Lung (tissue), 12 donors: ENCODE measurements around the gene TLE4. TPM values are rescaled to one million over a fixed set of nuclear protein-coding genes. Genes with fewer than 3 reads are reported as not detected.

Experiments
- ATAC-seq: fragments of 200-7000 bp; cut with Tn5 transposase; one replicate; pipeline ENCODE4 v1.9.1; 2020; ENCODE audit warnings: moderate number of reproducible peaks; ENCODE audit not compliant: insufficient read depth, low FRiP score
- DNase-seq, 3 donors: peaks; one replicate each; pipeline ENCODE4 v3.0.0-alpha.2; 2013 to 2017
- H3K27ac ChIP-seq, 2 donors: one replicate each; pipeline ENCODE4 v1.5.1; 2013; ENCODE audit warnings: mild to moderate bottlenecking in 2 of 2, moderate library complexity in 2 of 2, control low read depth in 1 of 2, inconsistent platforms in 1 of 2, low read depth in 1 of 2, low read length in 1 of 2
- H3K27me3 ChIP-seq, 3 donors: one replicate each; pipeline ENCODE4 v1.5.1; 2013; ENCODE audit warnings: low read length in 2 of 3; ENCODE audit not compliant: control insufficient read depth in 3 of 3, insufficient read depth in 3 of 3
- H3K36me3 ChIP-seq, 4 donors: one replicate each; pipeline ENCODE4 v1.5.1; 2013; ENCODE audit warnings: low read length in 4 of 4, mild to moderate bottlenecking in 1 of 4, moderate library complexity in 1 of 4; ENCODE audit not compliant: control insufficient read depth in 4 of 4, insufficient read depth in 4 of 4
- H3K4me1 ChIP-seq, 5 donors: one replicate each; pipeline ENCODE4 v1.5.1; 2013; ENCODE audit warnings: low read length in 5 of 5, mild to moderate bottlenecking in 2 of 5, moderate library complexity in 1 of 5; ENCODE audit not compliant: control insufficient read depth in 5 of 5, insufficient read depth in 5 of 5
- H3K4me3 ChIP-seq: one replicate; pipeline ENCODE4 v1.5.1; 2013; ENCODE audit warnings: mild to moderate bottlenecking, control low read depth, moderate library complexity
- H3K9ac ChIP-seq, 2 donors: one replicate each; pipeline ENCODE4 v1.5.1; 2013; ENCODE audit warnings: low read length in 2 of 2, control low read depth in 1 of 2; ENCODE audit not compliant: insufficient read depth in 1 of 2
- H3K9me3 ChIP-seq, 4 donors: one replicate each; pipeline ENCODE4 v1.5.1; 2013; ENCODE audit warnings: low read length in 3 of 4, mild to moderate bottlenecking in 1 of 4, moderate library complexity in 1 of 4; ENCODE audit not compliant: control insufficient read depth in 4 of 4, insufficient read depth in 3 of 4
- WGBS, 2 donors: extraction: QIAGEN DNeasy Blood & Tissue Kit; methylation state at CpG; one replicate each; pipeline ENCODE4 v1.1.7; 2013; 5-methylcytosine and 5-hydroxymethylcytosine counted together
- polyA plus RNA-seq, 2 donors: library from polyadenylated mRNA; stranded (reverse); fragments of 200-250 nt; gene quantifications; one replicate each; pipeline ENCODE4 v1.2.1, GENCODE V29; 2013
- total RNA-seq, 2 donors: library from RNA; depleted of rRNA in 1 of 2; stranded (reverse); fragments of >200 nt in 1 of 2; gene quantifications; one replicate each; pipeline ENCODE4 v1.2.1, GENCODE V29; 2014 to 2021
- TF ChIP-seq, protein P1 (sequence below): IDR thresholded peaks from 2 replicates; pipeline ENCODE4 v1.5.1; 2012; ENCODE audit warnings: mild to moderate bottlenecking; ENCODE audit errors: control extremely low read depth, extremely low read depth
- donor health status: control.
- donor health status: control.
- donor health status: Bipolar disorder and iron deficiency.
- donor health status: healthy.
- donor health status: DM: yes; HTN: yes; CAD: no.

Gene TLE4
- total and polyA plus RNA-seq, 4 donors = 6.1 to 44.1 (median 26.3) TPM

DNA sequence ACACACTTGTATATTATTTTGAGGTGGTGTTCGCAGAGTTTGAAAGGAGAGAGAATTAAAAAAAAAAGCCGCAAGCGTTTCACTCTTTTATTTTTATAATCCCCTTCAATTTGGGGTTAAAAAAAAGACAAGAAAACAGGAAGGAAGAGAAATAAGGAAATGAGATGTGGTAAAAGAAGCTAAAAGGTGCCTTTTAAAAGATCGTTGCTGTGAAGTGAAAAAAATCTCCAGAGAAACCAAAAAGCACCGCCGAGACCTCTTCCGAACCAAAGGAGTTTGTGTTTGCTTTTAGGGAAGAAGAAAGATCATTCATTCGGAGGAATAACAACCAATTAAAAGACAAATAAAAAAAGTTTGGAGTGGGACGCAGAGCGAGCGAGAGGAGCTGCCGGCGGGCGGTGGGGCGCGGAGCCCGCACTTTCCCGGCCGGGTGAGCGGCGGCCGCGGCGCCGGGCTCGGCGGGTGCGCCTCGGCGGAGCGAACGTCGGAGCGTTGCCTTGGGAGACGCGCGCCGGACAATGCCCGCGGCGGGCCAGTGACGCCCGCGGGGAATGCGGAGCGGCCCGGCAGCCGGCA lies 355 bp downstream of the TLE4 start:
- Histone ChIP-seq H3K4me3 (peak overlapping the region; percentile 66), H3K9me3 (no peaks in the 10 kb centered on the region), H3K27me3 (peaks cover 0 to 19% (median 16%) of the 10 kb centered on the region in 3 donors), H3K27ac (peak overlapping the region; percentile 82 to 92), H3K4me1 (peaks cover 0 to 5% (median 2%) of the 10 kb centered on the region in 5 donors), H3K36me3 (no peaks in the 10 kb centered on the region), H3K9ac (peak overlapping the region; percentile 69 to 80)
- no peak for ATAC-seq
- TF ChIP-seq, protein P1, sequence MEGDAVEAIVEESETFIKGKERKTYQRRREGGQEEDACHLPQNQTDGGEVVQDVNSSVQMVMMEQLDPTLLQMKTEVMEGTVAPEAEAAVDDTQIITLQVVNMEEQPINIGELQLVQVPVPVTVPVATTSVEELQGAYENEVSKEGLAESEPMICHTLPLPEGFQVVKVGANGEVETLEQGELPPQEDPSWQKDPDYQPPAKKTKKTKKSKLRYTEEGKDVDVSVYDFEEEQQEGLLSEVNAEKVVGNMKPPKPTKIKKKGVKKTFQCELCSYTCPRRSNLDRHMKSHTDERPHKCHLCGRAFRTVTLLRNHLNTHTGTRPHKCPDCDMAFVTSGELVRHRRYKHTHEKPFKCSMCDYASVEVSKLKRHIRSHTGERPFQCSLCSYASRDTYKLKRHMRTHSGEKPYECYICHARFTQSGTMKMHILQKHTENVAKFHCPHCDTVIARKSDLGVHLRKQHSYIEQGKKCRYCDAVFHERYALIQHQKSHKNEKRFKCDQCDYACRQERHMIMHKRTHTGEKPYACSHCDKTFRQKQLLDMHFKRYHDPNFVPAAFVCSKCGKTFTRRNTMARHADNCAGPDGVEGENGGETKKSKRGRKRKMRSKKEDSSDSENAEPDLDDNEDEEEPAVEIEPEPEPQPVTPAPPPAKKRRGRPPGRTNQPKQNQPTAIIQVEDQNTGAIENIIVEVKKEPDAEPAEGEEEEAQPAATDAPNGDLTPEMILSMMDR = no peak
- WGBS, 2 donors = 0% methylated on average over 39 to 48 of the region's 48 CpGs
- DNase-seq = no peak

DNA sequence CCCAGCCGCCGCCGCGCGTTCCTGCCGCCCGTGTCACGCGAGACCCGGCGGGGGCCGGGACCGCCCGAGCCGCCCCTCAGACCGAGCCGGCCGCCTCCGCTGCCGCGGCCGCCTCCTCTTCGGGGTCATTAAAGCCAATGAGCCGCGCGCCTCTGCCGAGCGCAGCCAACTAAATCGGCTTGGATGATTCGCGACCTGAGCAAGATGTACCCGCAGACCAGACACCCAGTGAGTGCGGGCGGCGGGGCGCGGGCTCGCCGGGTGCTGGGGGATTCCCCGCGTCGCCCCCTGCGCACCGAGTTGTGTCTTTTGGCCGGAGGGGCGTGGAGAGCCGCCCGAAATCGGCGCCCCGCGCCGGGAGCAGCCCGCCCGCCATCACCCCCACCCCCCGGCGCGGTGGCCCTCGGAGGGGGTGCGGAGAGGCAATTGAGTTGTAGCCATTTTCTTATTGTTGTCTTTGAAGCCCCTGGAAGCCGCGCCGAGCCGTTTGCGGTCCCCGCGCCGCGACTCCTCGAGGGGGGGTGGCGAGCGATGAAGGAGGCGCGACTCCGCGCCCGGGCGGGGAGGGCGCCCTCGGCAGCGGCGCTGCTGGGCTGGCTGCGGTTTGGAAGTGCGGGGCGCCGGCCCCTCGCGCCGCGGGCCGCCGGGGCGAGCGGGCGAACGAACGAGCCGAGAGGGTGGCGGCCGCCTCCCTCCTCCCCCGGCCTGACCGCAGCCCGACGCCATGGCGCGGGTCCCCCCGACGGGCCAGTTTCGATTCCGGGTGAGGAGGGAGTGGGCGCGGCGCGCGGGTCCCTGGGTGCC lies 1.0 kb downstream of the TLE4 start:
- peak overlapping the region; percentile 82 to 92 for H3K27ac ChIP-seq
- H3K27me3 ChIP-seq = peaks cover 0 to 19% (median 16%) of the 10 kb centered on the region in 3 donors
- H3K36me3 ChIP-seq = no peaks in the 10 kb centered on the region
- H3K9ac ChIP-seq = peak overlapping the region in 1 of 2 donors; percentile 50
- 0 to 1% methylated on average over 74 to 115 of the region's 115 CpGs for WGBS, 2 donors
- peak overlapping the region; percentile 66 for H3K4me3 ChIP-seq
- TF ChIP-seq, protein P1 = no peak
- peaks cover 0 to 5% (median 2%) of the 10 kb centered on the region in 5 donors for H3K4me1 ChIP-seq
- H3K9me3 ChIP-seq = no peaks in the 10 kb centered on the region
- peak; percentile 54 to 60 (median 56) for DNase-seq
- ATAC-seq = no peak

DNA sequence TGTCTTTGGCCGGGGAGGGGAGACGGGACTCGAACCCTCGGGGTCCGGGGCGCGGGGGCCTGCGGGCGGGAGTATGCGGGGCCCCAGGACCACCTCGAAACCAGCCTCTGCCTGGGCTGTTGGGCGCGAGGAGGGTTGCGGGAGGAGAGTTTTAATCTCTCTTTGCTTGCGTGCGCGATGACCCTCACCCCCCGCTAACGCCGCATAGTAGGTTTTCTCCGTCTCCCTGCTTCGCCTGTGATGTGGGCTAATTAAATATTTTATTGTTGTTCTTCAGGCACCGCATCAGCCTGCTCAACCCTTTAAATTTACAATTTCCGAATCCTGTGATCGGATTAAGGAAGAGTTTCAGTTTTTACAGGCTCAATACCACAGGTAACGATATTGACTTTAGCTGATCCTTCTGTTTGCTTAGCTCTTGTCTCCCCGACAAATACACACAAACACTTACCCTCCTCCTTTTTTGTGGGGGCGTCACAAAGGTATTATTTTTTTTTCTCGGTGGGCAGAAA lies 1.7 kb downstream of the TLE4 start:
- ATAC-seq (no peak), DNase-seq (peak; percentile 21 to 49 (median 40))
- Histone ChIP-seq H3K27me3 (peaks cover 0 to 19% (median 16%) of the 10 kb centered on the region in 3 donors), H3K27ac (peak overlapping the region; percentile 82 to 92), H3K36me3 (no peaks in the 10 kb centered on the region), H3K9me3 (no peaks in the 10 kb centered on the region), H3K9ac (peak overlapping the region in 1 of 2 donors; percentile 79), H3K4me1 (peaks cover 0 to 5% (median 2%) of the 10 kb centered on the region in 5 donors), H3K4me3 (peak overlapping the region; percentile 66)
- 2 to 3% methylated on average over 22 to 29 of the region's 29 CpGs for WGBS, 2 donors
- TF ChIP-seq, protein P1 = no peak
